ENCODE measurements around the gene ATOH8. TPM values are rescaled to one million over a fixed set of nuclear protein-coding genes. Genes with fewer than 3 reads are reported as not detected.

ATOH8 gene
- total and polyA plus RNA-seq, 2 donors (not counting 3 experiments of a cell fraction or from before 2014, with no cell fraction given) = 10.3 to 12.8 TPM

GRCh38 chr2:85727798-85728197 is 26.0 kb upstream of the ATOH8 start:
- H3K36me3 ChIP-seq (ENCODE audit: control insufficient read depth in 2 of 2, extremely low read depth in 1 of 2, insufficient read depth in 2 of 2, low read length in 2 of 2) = no peaks in the 10 kb centered on the region
- dilution Hi-C loops (cut with MboI; ENCODE audit: extremely low pct_ligation_motif_present, low sequenced_read_pairs) = no loop called here
- ChIA-PET CTCF (interaction anchor here (0.8 to 3.6 kb wide), 3 partner anchors 19 to 86 kb away, joined by 3 to 28 read pairs (median 4); no protein-coding TSS in a partner anchor), POLR2A (no interaction called here)
- intact Hi-C loops (cut with micrococcal nuclease) = loop anchor here (2.0 to 5.0 kb wide), 3 partner anchors 80 to 351 kb away; partner anchors contain the start of gene ST3GAL5
- peaks cover 0 to 5% of the 10 kb centered on the region in 2 experiments for H3K27me3 ChIP-seq (ENCODE audit: control insufficient read depth in 2 of 2, insufficient read depth in 2 of 2, low read length in 2 of 2)
- no peaks in the 10 kb centered on the region for H3K79me2 ChIP-seq (ENCODE audit: control insufficient read depth, insufficient read depth, low read length)
- BruUV-seq (replicated peaks) = no TSS peak
- no peak overlapping the region for H3K4me2 ChIP-seq (ENCODE audit: insufficient read depth, low read length)
- no peak overlapping the region for H2AFZ ChIP-seq (ENCODE audit: low read depth, low read length)
- no peak overlapping the region for H3K9ac ChIP-seq (replicated peaks; ENCODE audit: extremely low read depth, insufficient read depth, low read length)
- no peaks in the 10 kb centered on the region for H3K9me3 ChIP-seq (replicated peaks; ENCODE audit: control insufficient read depth, insufficient read depth, low read length)
- H3K4me1 ChIP-seq (ENCODE audit: control insufficient read depth, extremely low read depth, insufficient read depth, low read length) = no peaks in the 10 kb centered on the region
- H3K9me1 ChIP-seq (replicated peaks; ENCODE audit: control insufficient read depth, extremely low read depth, insufficient read depth, low read length) = no peaks in the 10 kb centered on the region
- no peaks in the 10 kb centered on the region for H4K20me1 ChIP-seq (replicated peaks; ENCODE audit: control insufficient read depth, extremely low read depth, insufficient read depth, low read length)
- no peak overlapping the region for H3K27ac ChIP-seq (ENCODE audit: insufficient read depth, low read depth, low read length)
- FAIRE-seq (no peak), DNase-seq (ENCODE audit: low read depth, low spot score) (no peak)
- no peak for TF ChIP-seq CTCF (IDR thresholded peaks at IDR 0.05; ENCODE audit: extremely low read depth in 1 of 2, insufficient read depth in 1 of 2, low read depth in 1 of 2, low read length in 2 of 2)
- TF ChIP-seq MAX (IDR thresholded peaks at IDR 0.05; ENCODE audit: insufficient read depth, insufficient read length) = no peak
- TF ChIP-seq EZH2 (IDR thresholded peaks at IDR 0.05; ENCODE audit: borderline replicate concordance, low read depth, low read length, severe bottlenecking) = no peak
- TF ChIP-seq GATA2 (IDR thresholded peaks at IDR 0.05; ENCODE audit: insufficient read depth, insufficient read length, low read depth, low read length) = no peak
- no peak for TF ChIP-seq POLR2AphosphoS5 (IDR thresholded peaks at IDR 0.05; ENCODE audit: insufficient read depth, low read depth, low read length)
- no peak for TF ChIP-seq POLR2A (IDR thresholded peaks at IDR 0.05; ENCODE audit: low read depth, low read length)
- no peak for TF ChIP-seq JUN (IDR thresholded peaks at IDR 0.05; ENCODE audit: borderline replicate concordance, insufficient read depth, insufficient read length, low read depth)
- TF ChIP-seq FOS (IDR thresholded peaks at IDR 0.05; ENCODE audit: borderline replicate concordance, insufficient read depth, low read length) = no peak
- no peak for TF ChIP-seq MYC (IDR thresholded peaks at IDR 0.05; ENCODE audit: low read depth, low read length)
- no peak overlapping the region for H3K4me3 ChIP-seq (replicated peaks in 1 of 3; ENCODE audit: insufficient read depth in 1 of 3, low read depth in 1 of 3, low read length in 3 of 3)

Measured in endothelial cell of umbilical vein (primary cell).